Retina (tissue), 1 donor: ENCODE measurements around the gene KCNAB2.

Experiments used
- DNase-seq: peaks from one replicate; pipeline ENCODE4 v3.0.0-alpha.2; 2016

Gene KCNAB2

DNA sequence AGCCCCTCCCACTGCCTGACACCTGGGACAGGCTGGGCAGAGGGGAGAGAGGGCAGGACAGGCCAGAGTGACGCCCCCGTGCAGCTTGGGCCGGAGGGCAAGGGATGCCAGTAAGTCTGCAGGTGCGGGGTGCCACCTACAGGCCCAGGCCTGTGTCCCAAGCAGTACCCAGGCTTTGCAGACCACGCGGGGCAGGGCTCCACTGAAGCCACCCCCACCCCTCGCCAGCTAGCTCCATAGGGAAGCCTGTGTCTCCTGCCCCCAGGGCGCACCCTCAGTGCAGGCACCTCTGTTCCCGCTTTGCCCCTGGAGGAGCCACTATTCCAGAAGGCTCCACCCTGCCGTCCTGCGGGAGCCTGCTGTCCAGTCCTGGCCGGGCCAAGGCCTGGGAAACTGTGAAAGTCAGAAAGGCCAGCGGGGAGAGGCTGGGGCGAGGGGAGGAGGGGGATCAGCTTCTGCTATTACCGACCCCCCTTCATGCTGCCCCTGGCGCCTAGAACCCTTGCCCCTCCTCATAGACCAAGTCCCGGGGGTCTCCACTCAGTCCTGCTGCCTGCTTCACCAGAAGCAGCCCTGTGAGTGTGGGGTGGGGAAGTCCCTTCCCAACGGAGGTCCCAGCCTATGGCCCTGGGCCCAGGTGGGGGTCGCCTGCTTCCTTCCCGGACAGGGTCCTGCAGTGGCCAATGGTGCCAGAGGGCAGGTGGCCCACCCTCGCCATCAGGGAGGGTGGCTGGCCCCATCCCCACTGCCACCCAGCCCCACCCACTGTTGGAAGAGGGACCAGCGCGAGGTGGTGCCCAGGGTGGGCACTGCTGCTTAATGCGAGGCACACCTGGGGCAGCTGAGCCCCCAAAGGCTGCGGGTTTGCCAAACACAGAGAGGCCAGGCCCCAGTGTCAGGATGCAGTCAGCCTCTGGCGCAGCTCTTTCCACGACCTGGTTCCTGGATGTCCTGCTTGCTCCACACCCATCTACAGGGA lies 54.4 kb downstream of the KCNAB2 start:
- no peak for DNase-seq

DNA sequence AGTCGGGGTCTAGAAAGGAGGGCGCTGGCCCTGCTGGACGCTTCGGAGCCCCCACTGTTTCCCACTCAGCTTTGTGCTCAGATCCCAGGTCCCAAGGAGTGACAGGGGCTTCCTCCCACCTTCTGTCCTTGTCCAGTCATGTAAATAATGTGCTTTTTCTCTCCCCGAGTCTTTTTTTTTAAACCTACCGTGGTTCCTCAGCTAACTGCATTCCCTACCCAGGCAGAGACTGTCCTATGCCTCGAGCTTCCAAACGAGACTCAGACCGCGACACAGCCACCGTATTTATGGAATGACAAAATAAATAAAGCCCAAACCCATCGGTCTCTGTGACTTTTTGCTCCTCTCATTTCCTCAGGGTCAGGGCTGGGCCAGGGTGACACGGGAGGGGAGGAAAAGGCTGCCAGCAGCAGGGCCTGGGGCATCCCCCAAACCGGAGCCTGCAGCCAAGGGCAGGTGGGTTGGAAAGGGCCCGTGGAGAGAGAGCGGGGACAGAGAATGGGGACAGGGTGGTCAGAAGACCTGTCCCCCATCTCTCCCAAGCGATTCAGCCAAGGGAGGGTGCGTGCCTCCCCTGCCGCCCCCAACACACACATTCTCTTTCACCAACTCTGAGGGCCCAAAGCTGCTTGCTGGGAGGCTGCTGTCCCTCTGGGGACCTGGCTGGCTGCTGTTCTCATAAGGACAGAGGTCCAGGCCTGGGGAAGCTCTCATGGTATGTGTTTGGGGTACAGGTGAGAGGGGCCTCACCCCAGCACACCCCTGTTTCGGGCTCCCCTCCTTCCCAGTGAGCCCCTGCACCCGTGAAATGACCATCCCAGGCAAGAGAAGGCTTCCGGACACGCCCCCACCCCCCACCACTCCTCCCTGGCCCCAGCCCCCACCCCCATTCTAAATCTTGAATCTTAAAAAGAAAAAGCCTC lies 55.4 kb downstream of the KCNAB2 start:
- DNase-seq = no peak

DNA sequence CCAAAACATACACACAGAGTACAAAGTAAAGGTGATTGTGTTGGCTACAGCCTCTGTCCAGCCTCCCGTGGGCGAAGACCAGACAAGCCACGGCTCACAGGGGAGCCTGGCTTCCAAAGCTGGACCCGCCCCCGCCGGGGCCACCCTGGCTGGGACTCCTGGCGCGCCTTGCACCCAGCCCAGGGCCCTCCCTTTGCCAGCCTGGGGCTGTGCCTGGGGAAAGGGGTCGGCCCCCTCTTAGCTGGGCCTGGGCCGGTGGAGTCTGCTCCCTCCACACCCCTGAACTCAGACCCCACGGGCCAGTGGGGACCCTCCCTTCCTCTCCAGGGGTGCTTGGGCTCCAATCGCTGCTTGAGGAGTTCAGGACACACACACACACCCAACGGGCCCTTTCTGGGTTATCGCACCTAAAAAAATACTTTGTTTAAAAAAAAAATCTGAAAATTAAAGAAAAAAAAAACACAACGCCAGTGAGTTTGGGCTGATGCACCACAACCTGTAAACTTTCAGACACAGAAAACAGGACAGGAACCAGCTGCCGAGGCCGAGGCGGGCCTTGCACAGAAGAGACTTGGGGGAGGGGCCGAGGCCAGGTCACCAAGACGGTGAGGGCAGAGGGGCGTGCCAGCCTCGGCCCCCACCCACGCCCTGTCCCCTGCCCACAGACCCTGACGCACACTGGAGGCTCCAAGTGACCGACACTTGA lies 56.3 kb downstream of the KCNAB2 start:
- no peak for DNase-seq

DNA sequence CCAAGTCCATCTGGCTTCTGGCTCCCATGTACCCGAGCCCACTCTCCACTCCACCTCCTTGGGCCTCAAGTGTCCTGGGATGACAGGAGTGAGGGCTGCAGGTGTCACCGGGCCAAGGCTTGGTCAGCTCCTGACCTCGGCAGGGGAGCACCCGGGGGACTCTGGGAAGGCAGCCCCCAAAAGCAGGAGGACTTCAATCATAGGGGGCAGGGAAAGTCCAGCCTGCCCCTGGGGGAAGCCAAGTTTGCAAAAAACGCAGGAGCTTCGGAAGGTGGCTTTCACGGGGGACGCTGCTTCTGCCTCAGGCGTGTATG lies 56.8 kb downstream of the KCNAB2 start:
- no peak for DNase-seq

GRCh38 chr1:6103111-6103853 lies 57.6 kb downstream of the KCNAB2 start:
- no peak for DNase-seq

GRCh38 chr1:6103854-6104530 lies 58.3 kb downstream of the KCNAB2 start:
- DNase-seq = no peak

GRCh38 chr1:6104631-6105030 lies 58.9 kb downstream of the KCNAB2 start:
- DNase-seq = no peak

- DNase-seq = no peak
These were observed 59.6 kb downstream of the KCNAB2 start for GRCh38 chr1:6105218-6105679.

GRCh38 chr1:6105763-6106162 lies 60.1 kb downstream of the KCNAB2 start:
- DNase-seq = no peak

DNA sequence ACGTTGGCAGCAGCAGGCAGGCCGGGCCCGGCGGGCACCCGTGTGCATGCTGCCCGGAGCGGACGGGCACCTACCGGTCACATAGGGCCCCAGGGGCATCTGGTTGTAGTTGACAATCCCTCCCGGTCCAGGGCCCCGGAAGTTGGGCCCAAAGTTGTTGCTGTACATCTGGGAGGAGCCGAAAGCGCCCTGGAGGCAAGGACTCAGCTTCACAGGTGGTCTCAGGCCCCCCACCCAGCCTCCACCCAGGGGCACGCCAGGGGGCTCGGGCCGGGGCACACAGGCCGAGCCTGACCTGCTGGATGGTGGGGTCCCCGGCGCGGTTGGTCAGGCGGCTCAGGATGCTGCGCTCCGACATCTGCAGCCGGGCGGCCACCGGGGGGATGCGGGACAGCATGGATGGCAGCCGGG lies 60.6 kb downstream of the KCNAB2 start:
- DNase-seq = no peak

- DNase-seq = no peak
These were observed 61.3 kb downstream of the KCNAB2 start for GRCh38 chr1:6106977-6107376.

DNA sequence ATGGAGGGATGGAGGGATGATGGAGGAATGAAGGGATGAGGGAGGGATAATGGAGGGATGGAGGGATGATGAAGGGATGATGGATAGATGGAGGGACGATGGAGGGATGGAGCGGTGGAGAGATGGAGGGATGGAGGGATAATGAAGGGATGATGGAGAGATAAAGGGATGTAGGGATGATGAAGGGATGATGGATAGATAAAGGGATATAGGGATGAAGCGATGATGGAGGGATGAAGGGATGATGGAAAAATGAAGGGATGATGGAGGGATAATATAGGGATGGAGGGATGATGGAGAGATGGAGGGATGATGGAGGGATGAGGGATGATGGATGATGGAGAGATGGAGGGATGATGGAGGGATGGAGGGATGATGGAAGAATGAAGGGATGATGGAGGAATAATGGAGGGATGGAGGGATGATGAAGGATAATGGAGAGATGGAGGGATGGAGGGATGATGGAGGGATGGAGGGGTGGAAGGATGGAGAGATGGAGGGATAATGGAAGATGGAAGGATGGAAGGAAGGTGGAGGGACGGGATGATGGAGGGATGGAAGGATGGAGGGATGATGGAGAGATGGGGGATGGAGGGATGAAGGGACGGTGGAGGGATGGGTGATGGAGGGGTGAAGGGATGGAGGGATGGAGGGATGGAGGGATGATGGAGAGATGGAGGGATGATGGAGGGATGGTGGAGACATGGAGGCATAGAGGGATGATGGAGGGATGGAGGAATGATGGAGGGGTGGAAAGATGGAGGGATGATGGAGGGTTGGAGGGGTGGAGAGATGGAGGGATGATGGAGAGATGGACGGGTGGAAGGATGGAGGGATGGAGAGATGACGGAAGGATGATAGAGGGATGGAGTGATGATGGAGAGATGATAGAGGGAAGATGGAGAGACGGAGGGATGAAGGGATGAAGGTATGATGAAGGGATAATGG lies 62.0 kb downstream of the KCNAB2 start:
- DNase-seq = no peak

GRCh38 chr1:6108476-6108875 lies 62.8 kb downstream of the KCNAB2 start:
- no peak for DNase-seq

DNA sequence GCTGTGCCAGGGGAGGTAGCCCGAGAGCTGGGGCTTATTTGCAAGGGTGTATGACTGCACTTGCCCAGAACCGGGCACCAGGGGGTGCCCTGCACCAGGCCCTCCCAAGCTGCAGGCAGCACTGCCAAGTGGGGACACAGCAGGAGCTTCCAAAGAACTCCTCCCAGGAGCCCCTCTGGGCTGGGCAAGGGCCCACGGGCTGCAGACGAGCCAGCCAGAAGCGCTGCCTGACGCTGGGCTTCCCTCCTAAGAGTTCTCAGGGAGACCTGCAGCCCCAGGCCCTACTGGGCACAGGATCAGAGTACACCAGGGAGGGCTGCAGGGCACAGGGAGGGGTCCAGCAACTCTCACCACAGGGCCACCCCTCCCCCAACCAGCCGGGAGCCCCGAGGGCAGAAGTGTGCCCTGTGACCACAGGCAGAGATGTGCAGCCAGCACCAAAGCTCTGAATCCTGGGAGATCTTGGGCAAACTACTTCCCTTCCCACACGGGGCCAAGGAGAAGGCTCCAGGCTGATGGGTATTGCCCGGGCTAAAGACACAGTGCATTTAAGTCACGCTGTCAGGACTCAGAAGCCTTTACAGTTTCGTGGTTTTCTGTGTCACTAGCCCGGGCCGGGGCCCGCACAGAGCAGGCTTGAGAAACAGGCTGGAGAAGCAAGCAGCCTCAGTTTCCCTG lies 63.4 kb downstream of the KCNAB2 start:
- DNase-seq = no peak

GRCh38 chr1:6109688-6110087 lies 64.0 kb downstream of the KCNAB2 start:
- DNase-seq = no peak

GRCh38 chr1:6110326-6110725 lies 64.6 kb downstream of the KCNAB2 start:
- DNase-seq = no peak

DNA sequence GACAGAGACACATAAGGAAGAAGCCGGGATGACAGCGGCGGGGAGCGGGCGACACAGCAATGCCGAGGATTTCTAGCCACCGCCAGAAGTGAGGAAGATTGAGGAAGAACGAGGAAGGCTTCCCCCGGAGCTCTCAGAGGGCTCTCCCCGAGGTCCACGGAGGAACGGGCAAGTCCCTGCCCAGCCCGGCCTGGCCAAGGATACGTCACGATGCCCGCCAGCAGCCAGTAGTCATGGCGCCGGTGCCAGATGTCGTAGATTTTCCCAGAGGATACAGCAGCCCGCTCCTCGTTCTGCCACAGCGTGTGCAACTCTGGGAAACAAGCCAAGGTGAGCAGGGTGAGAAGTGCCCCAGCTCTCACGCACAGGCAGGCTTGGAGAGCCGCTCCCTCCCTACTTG lies 65.9 kb downstream of the KCNAB2 start:
- DNase-seq = no peak

- no peak for DNase-seq
These were observed 66.5 kb downstream of the KCNAB2 start for GRCh38 chr1:6111991-6112689.

- DNase-seq = no peak
These were observed 67.0 kb downstream of the KCNAB2 start for GRCh38 chr1:6112690-6113005.
